Epithelial cell of esophagus (primary cell): ENCODE measurements around the gene SSBP3.

ENCODE experiments used
- DNase-seq: peaks from one replicate; pipeline ENCODE4 v3.0.0; 2010; ENCODE audit warnings: low read depth
- H3K4me3 ChIP-seq: 2 replicates; pipeline ENCODE4 v1.5.1; 2011; ENCODE audit warnings: mild to moderate bottlenecking, low read length, control low read depth
- CTCF ChIP-seq: IDR thresholded peaks from 2 replicates; pipeline ENCODE4 v1.5.1; 2011; ENCODE audit warnings: low read depth, mild to moderate bottlenecking, low read length, control low read depth, inconsistent platforms; ENCODE audit not compliant: insufficient read depth; ENCODE audit errors: missing control alignments

Gene SSBP3

GRCh38 chr1:54385727-54386022, 20.5 kb downstream of the SSBP3 start:
- H3K4me3 ChIP-seq, result no peak overlapping the region
- no peak for DNase-seq
- no peak for TF ChIP-seq CTCF

- TF ChIP-seq CTCF, result no peak
- no peak overlapping the region for H3K4me3 ChIP-seq
- DNase-seq, result no peak
These were observed 21.1 kb downstream of the SSBP3 start for GRCh38 chr1:54384918-54385726.

- no peak for DNase-seq
- no peak for TF ChIP-seq CTCF
These were observed 21.7 kb downstream of the SSBP3 start for GRCh38 chr1:54384471-54384870.

GRCh38 chr1:54381524-54381923, 24.7 kb downstream of the SSBP3 start:
- DNase-seq, result no peak
- no peak overlapping the region for H3K4me3 ChIP-seq
- TF ChIP-seq CTCF, result no peak

More at GRCh38 chr1:54384471-54384870, 21.7 kb downstream of the SSBP3 start:
- no peak overlapping the region for H3K4me3 ChIP-seq

- no peak overlapping the region for H3K4me3 ChIP-seq
- TF ChIP-seq CTCF, result no peak
- DNase-seq, result no peak
These were observed 25.8 kb downstream of the SSBP3 start for GRCh38 chr1:54380290-54380882.

- DNase-seq, result no peak
- H3K4me3 ChIP-seq, result no peak overlapping the region
- TF ChIP-seq CTCF, result no peak
These were observed 26.5 kb downstream of the SSBP3 start for GRCh38 chr1:54379555-54380289.
